GM12801 (cell line): Measurements from ENCODE around the gene ZNF714.

Experiments
- CTCF ChIP-seq: IDR thresholded peaks from one replicate; pipeline ENCODE4 v1.5.1; 2011; ENCODE audit warnings: control low read depth; ENCODE audit not compliant: insufficient read length; ENCODE audit errors: extremely low read depth

ZNF714 gene

GRCh38 chr19:21115430-21115829 lies 33.4 kb downstream of the ZNF714 start:
- TF ChIP-seq CTCF = no peak

GRCh38 chr19:21117041-21117907 lies 35.3 kb downstream of the ZNF714 start:
- TF ChIP-seq CTCF = no peak

GRCh38 chr19:21126078-21126477 lies 44.1 kb downstream of the ZNF714 start:
- TF ChIP-seq CTCF = no peak

- no peak for TF ChIP-seq CTCF
Measured at GRCh38 chr19:21127001-21127400, 45.0 kb downstream of the ZNF714 start.

GRCh38 chr19:21127898-21128297 lies 45.9 kb downstream of the ZNF714 start:
- no peak for TF ChIP-seq CTCF

- no peak for TF ChIP-seq CTCF
Measured at GRCh38 chr19:21128901-21129698, 47.1 kb downstream of the ZNF714 start.

DNA sequence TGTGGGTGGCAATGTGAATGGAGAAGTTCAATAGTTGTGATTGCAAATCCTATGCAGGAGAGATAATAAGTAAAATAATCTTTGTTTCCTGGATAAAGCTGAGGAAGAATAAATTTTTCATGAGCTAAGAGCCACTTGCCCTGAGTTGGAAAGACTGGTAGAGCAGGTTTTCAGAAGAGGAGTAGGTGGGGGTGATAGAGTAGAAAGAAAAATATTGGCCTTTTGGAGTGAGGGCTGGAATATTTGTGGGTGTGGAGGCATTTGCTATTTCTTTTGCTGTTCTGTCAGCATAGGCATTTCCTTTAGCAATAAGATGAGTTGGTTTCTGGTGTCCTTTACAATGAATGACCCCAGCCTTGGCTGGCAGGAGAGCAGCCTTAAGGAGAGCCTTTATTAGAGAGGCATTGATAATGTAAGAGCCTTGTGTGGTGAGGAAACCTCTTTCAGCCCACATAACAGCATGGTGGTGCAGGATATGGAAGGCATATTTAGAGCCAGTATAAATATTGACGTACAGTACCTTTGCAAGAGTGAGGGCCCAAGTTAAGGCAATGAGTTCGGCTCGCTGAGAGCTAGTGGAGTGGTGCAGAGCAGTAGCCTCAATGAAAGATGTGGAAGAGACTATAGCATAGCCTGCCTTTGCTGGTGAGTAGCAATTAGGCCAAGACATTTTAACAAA lies 48.2 kb downstream of the ZNF714 start:
- TF ChIP-seq CTCF = no peak
